Neutrophil (primary cell): Measurements from ENCODE around the gene CST3.
"Not testable (repeated sequence)": the region's sequence is repeated elsewhere in the genome, so short reads cannot be mapped to it uniquely, and the experiment has no call there.

Experiments
- H3K27ac ChIP-seq: fragments of 200-600 bp; sonication (generic); 2 replicates; pipeline ENCODE4 v1.5.1; 2016; ENCODE audit warnings: mild to moderate bottlenecking, moderate library complexity
- H3K27me3 ChIP-seq: fragments of 200-600 bp; sonication (generic); 2 replicates; pipeline ENCODE4 v1.6.0; 2016; ENCODE audit warnings: mild to moderate bottlenecking
- H3K36me3 ChIP-seq: fragments of 200-600 bp; sonication (generic); 2 replicates; pipeline ENCODE4 v1.5.1; 2017
- H3K4me1 ChIP-seq, 2 experiments: fragments of 200-600 bp in 1 of 2; sonication (generic) in 1 of 2; 1 replicate in 1 of 2; 2 replicates in 1 of 2; pipeline versions ENCODE4 v1.5.1 to v1.6.1; 2013 to 2016; ENCODE audit warnings: low read depth in 1 of 2, low read length in 1 of 2, mild to moderate bottlenecking in 1 of 2, moderate library complexity in 1 of 2; ENCODE audit not compliant: control insufficient read depth in 1 of 2, insufficient read depth in 1 of 2
- H3K4me3 ChIP-seq, 2 experiments: fragments of 200-600 bp in 1 of 2; sonication (generic) in 1 of 2; 1 replicate in 1 of 2; 2 replicates in 1 of 2; pipeline ENCODE4 v1.5.1; 2013 to 2016; ENCODE audit warnings: low read depth in 1 of 2, low read length in 1 of 2, mild to moderate bottlenecking in 1 of 2, moderate library complexity in 1 of 2
- H3K9me3 ChIP-seq: fragments of 200-600 bp; sonication (generic); 2 replicates; pipeline ENCODE4 v1.5.1; 2016
- CTCF ChIP-seq: fragments of 200-600 bp; sonication (generic); IDR thresholded peaks from 2 replicates; pipeline ENCODE4 v1.5.1; 2016; ENCODE audit warnings: antibody characterized with exemption

CST3 gene

DNA sequence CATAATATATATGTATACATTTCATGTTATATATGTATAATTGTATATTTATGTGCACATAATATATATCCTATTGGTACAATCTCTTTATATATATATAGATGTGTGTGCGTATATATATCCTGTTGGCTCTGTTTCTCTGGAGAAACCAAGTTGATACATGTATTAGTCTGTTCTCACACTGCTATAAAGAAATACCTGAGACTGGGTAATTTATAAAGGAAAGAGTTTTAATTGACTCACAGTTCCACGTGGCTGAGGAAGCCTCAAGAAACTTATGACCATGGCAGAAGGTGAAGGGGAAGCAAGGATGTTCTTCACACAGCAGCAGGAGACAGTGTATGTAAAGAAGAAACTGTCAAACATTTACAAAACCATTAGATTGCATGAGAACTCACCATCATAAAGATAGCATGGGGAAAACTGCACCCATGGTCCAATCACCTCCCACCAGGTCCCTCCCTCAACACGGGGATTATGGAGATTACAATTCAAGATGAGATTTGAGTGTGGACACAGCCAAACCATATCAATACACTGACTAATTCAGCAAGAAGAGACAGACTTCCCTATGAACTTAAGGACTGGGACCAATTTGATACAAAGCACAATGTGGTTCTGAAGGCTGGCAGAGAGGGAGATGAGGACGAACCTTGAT lies 14.0 kb downstream of the CST3 start:
- no peak overlapping the region for H3K4me3 ChIP-seq
- no peaks in the 10 kb centered on the region for H3K9me3 ChIP-seq
- peaks cover 12% of the 10 kb centered on the region for H3K27me3 ChIP-seq
- no peak for TF ChIP-seq CTCF
- H3K27ac ChIP-seq, result no peak overlapping the region
- H3K36me3 ChIP-seq, result no peaks in the 10 kb centered on the region
- H3K4me1 ChIP-seq, result no peaks in the 10 kb centered on the region

DNA sequence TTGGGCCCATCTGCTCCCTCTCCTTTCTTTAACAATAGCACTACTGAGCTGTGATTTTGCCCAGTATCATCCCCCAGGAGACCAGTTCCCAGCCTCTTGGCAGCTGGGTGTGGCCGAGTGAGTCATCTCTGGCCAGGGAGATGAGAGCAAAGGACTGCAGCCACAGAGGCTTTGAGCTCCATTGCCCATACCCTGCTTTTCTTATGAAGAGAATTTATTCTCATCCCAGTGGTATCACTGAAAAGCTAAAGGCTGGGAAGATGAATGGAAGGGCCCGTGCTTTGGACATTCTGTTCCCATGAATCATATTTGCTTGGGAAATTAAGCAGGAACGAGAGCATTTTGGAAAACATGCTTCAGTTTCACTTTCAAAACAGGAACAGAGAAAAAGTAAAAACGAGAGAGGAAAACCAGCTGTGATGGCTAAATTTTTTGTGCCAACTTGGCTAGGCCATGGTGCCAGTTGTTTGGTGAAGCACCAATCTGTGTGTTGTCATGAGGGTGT lies 14.9 kb downstream of the CST3 start:
- Histone ChIP-seq H3K36me3 (no peaks in the 10 kb centered on the region), H3K27me3 (peaks cover 12% of the 10 kb centered on the region), H3K9me3 (no peaks in the 10 kb centered on the region), H3K4me3 (no peak overlapping the region), H3K4me1 (no peaks in the 10 kb centered on the region), H3K27ac (no peak overlapping the region)
- TF ChIP-seq CTCF, result no peak

DNA sequence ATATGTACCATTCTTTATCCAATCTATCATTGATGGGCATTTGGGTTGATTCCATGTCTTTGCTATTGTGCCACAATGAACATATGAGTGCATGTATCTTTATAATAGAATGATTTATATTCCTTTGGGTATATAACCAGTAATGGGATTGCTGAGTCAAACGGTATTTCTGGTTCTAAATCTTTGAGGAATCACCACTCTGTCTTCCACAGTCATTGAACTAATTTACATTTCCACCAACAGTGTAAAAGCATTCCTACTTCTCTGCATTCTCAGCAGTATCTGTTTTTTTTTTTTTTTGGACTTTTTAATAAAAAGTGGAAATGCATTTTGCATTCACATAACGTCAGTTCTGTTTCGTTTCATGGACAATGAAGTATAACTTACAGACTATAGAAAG lies 15.4 kb downstream of the CST3 start:
- H3K9me3 ChIP-seq, H3K36me3 ChIP-seq, H3K4me1 ChIP-seq, H3K27ac ChIP-seq, H3K4me3 ChIP-seq: not testable (repeated sequence)
- H3K27me3 ChIP-seq, result peaks cover 12% of the 10 kb centered on the region

DNA sequence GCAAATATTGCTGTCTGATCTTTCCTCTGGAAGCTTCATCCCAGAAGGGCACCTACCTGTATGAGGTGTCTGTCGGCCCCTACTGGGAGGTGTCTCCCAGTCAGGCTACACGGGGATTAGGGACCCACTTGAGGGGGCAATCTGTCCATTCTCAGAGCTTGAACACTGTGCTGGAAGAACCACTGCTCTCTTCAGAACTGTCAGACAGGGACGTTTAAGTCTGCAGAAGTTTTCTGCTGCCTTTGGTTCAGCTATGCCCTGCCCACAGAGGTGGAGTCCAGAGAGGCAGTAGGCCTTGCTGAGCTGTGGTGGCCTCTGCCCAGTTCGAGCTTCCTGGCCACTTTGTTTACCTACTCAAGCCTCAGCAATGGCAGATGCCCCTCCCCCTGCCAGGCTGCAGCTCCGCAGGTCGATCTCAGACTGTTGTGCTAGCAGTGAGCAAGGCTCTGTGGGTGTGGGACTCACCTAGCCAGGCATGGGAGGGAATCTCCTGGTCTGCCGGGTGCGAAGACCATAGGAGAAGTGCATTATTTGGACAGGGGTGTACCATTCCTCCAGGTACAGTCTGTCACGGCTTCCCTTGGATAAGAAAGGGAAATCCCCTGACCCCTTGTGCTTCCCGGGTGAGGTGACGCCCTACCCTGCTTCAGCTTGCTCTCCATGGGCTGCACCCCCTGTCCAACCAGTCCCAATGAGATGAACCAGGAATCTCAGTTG lies 16.9 kb downstream of the CST3 start:
- not testable (repeated sequence) for H3K36me3 ChIP-seq, H3K9me3 ChIP-seq, H3K27ac ChIP-seq, H3K4me3 ChIP-seq, H3K27me3 ChIP-seq, H3K4me1 ChIP-seq

DNA sequence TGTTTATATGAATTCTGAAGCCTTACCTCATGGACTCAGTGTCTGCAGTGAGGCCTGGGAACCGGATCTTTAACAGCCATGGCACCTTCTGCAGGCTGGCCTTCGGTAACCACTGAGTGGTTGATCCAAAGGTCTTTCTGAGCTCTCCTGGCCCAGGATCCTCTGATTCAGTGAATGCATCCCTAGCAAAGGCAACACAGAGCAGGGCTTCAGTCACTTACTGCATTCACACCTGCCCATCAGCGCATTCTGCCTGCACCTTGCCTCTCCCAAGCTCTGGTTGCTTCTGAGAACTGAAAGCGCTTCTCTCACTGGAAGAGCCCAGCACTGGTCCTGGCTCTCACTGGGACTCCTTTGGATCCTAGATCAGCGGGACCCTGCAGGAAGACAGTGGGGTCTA lies 23.6 kb downstream of the CST3 start:
- no peak for TF ChIP-seq CTCF
- no peaks in the 10 kb centered on the region for H3K36me3 ChIP-seq
- no peaks in the 10 kb centered on the region for H3K9me3 ChIP-seq
- no peaks in the 10 kb centered on the region for H3K4me1 ChIP-seq
- no peak overlapping the region for H3K27ac ChIP-seq
- H3K4me3 ChIP-seq, result no peak overlapping the region
- no peaks in the 10 kb centered on the region for H3K27me3 ChIP-seq

DNA sequence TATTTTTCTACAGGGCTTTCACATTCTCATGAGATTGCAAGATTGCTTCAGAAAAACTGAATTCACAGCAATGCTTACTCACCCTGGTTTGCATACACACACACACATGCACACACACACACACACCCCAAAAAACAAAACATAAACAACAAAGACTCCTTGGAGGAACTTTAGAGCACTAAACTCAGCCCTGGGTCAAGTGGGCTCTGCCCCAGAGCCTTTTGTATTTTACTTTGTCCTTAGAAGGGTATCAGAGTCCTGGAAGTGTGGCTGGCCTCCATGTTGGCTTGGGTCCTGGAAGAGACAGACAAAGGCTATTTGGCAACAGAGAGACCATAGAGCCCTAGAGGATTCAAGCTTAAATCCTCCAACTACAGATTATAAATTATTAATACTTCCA lies 24.1 kb downstream of the CST3 start:
- no peaks in the 10 kb centered on the region for H3K4me1 ChIP-seq
- no peak overlapping the region for H3K4me3 ChIP-seq
- no peaks in the 10 kb centered on the region for H3K36me3 ChIP-seq
- no peaks in the 10 kb centered on the region for H3K27me3 ChIP-seq
- no peaks in the 10 kb centered on the region for H3K9me3 ChIP-seq
- H3K27ac ChIP-seq, result no peak overlapping the region
- no peak for TF ChIP-seq CTCF
